Mononuclear cell (primary cell): ENCODE measurements around the gene GJA3. TPM values are rescaled to one million over a fixed set of nuclear protein-coding genes. Genes with fewer than 3 reads are reported as not detected.
"Not testable (repeated sequence)": the region's sequence is repeated elsewhere in the genome, so short reads cannot be mapped to it uniquely, and the experiment has no call there.

Experiments
- H3K27me3 ChIP-seq: 2 replicates; pipeline ENCODE4 v1.6.0; 2011; ENCODE audit warnings: low read length, control low read depth; ENCODE audit not compliant: insufficient read depth
- H3K4me1 ChIP-seq: 2 replicates; pipeline ENCODE4 v1.5.1; 2011; ENCODE audit warnings: mild to moderate bottlenecking, low read length, control low read depth; ENCODE audit not compliant: insufficient read depth
- H3K4me3 ChIP-seq: 2 replicates; pipeline ENCODE4 v1.5.1; 2011; ENCODE audit warnings: mild to moderate bottlenecking, low read length, moderate library complexity
- H3K9me3 ChIP-seq: 2 replicates; pipeline ENCODE4 v1.5.1; 2011; ENCODE audit warnings: low read depth, mild to moderate bottlenecking, control low read depth, low read length
- total RNA-seq: library from RNA; depleted of rRNA; stranded (reverse); fragments of >200 nt; gene quantifications from one replicate; pipeline ENCODE4 v1.2.3, GENCODE V29; 2012

GJA3 gene
- total RNA-seq, 1 donor: under 0.01 TPM

DNA sequence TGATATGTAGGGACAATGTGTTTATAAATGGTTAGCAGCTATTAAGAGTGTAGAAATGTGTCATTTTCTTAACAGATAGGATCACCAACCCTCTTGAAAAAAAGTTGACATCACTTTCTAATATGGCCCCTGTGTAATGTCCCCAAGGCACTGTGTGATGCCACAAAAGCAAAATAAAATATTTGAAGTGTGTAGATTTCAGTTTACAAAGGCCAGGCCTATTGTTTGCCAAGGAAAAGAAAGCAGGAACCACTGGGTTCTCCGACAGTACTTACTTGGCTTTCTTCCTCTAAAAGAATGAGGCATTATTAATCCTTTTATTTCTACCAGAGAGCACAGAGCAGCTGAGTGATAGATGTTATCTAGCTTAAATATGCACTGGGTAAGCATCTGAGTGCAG is 10.5 kb upstream of the GJA3 start:
- Histone ChIP-seq H3K9me3 (no peaks in the 10 kb centered on the region), H3K4me1 (peaks cover 18% of the 10 kb centered on the region), H3K4me3 (no peak overlapping the region), H3K27me3 (peaks cover 33% of the 10 kb centered on the region)

GRCh38 chr13:20170921-20171320 is 10.1 kb upstream of the GJA3 start:
- H3K4me3 ChIP-seq: no peak overlapping the region
- H3K27me3 ChIP-seq: peaks cover 28% of the 10 kb centered on the region
- H3K4me1 ChIP-seq: peaks cover 16% of the 10 kb centered on the region
- H3K9me3 ChIP-seq: no peaks in the 10 kb centered on the region

DNA sequence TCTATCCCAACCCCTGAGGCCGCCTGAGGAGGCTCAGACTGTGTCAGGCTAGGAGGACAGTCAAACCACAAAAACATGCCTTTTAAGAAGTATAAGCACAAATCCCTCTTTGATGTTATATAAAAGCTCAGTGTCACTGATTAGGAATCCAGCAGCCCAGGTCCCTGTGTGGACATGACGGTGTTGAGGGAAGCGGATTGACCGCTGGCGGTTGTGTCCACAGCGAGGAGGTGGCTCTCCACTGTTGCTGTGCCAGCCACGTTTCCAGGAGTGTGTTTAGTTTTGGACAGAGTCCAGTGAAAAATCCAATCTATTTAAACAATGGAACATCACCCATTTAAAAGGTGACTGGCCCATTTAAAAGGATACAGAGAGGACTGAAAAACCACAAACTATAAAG is 7.5 kb upstream of the GJA3 start:
- H3K27me3 ChIP-seq: peaks cover 22% of the 10 kb centered on the region
- no peaks in the 10 kb centered on the region for H3K4me1 ChIP-seq
- H3K9me3 ChIP-seq: no peaks in the 10 kb centered on the region
- no peak overlapping the region for H3K4me3 ChIP-seq

- H3K9me3 ChIP-seq: no peaks in the 10 kb centered on the region
- H3K27me3 ChIP-seq: peaks cover 29% of the 10 kb centered on the region
- H3K4me1 ChIP-seq: peaks cover 13% of the 10 kb centered on the region
- no peak overlapping the region for H3K4me3 ChIP-seq
Observed at GRCh38 chr13:20165417-20166257, 4.8 kb upstream of the GJA3 start.

DNA sequence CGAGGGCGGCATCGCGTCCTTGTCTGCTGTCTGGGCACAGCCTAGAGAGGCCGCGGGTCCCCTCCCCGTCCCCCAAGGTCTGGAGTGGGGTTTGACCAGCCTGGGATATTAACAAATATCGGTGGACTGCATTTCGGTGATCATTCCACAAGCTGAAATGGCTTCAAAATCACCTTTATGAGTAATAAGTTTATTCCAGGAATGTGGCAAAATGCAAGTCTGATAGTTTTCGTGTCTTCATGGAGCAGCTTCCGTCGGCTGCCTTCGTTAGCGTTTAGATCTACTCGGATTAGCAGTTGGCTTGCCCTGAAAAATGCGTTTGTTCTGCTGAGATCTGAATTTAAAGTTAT is 1.1 kb upstream of the GJA3 start:
- peaks cover 22% of the 10 kb centered on the region for H3K4me1 ChIP-seq
- H3K9me3 ChIP-seq: no peaks in the 10 kb centered on the region
- H3K4me3 ChIP-seq: no peak overlapping the region
- H3K27me3 ChIP-seq: peaks cover 58% of the 10 kb centered on the region

DNA sequence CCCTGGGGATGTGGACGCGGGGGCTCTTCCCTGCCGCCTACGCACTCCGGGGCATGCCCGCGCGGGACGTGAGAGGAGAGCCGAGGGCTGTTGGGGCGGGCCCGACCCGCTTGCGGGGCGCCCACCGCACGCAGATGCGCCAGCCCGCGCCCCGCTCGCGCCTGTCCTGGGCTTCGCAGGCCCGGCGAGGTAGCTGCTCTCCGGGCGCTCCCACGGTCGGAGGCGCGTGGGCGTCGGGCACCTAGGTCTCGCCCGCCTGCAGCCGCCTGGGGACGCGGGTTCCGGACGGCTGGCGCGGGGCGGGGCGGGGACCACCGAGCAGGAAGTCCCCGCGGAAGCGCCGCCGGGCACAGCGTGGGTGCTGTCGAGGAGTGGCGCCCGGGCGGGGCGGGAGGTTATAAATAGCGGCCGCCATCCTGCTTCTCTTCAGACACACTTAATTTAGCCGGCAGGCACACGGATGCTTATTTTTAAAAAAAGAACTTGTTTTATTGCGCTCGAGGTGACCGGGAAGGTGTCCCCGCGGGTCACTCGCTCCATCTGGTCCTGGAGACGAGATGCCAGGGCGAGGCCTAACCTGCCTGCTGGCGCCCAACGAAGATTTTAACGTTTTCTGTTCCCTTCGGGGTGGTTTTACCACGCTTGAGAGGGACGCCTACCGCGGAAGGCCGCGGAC is 561 bp upstream of the GJA3 start:
- H3K4me1 ChIP-seq: peaks cover 22% of the 10 kb centered on the region
- peak overlapping the region; percentile 35 for H3K4me3 ChIP-seq
- no peaks in the 10 kb centered on the region for H3K9me3 ChIP-seq
- peaks cover 63% of the 10 kb centered on the region for H3K27me3 ChIP-seq

DNA sequence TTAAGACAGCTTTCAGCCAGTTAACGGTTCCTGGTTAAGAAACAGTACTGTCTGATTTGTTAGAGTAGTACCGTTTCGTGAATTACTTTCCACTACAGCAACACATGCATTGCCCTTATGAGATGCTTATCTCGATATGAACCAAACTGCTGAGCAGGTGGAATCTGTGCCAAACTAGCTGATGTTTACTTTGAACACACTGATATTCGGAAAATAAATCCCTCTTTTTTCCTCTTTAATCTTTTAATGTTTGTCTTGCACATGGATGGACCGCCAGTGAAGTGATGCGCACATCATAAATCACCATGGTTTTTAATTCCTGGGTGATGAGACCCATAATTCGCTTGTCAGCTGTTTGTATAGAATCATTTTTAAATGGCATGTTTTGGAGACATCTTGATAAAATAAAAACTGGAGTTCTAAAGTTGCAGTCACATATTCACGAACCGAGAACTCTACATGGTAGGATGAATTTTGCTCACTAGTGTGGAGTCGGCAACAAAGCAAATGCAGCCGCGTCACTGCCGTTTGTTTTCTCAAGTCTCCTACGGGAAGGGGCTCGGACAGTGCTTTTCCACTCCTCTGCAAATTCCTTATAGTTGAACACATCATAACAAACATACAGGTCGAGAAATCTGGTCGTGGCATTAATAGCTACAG is 1.1 kb downstream of the GJA3 start:
- H3K9me3 ChIP-seq: no peaks in the 10 kb centered on the region
- H3K4me1 ChIP-seq: peaks cover 22% of the 10 kb centered on the region
- peaks cover 72% of the 10 kb centered on the region for H3K27me3 ChIP-seq
- H3K4me3 ChIP-seq: no peak overlapping the region

GRCh38 chr13:20157151-20157796 is 3.6 kb downstream of the GJA3 start:
- H3K4me3 ChIP-seq: no peak overlapping the region
- no peaks in the 10 kb centered on the region for H3K9me3 ChIP-seq
- peaks cover 22% of the 10 kb centered on the region for H3K4me1 ChIP-seq
- peaks cover 68% of the 10 kb centered on the region for H3K27me3 ChIP-seq

DNA sequence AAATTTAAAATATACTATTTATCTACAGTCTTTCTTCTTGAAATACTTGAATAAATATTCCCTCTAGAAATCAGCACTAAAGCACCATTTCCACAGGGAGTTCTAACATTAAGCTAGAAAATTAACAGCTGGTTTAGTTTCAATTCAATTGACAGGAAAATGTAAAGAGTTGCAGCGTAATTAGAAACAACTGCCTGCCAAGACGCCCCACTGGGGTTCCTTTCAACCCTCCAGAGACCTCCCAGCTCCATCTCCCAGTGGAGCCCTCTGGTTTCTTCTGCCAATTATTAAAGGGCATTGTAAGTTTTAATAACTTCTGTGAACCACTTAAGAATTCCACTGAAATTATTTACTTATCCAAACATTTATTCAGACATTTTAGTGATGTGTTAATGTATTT is 4.2 kb downstream of the GJA3 start:
- Histone ChIP-seq H3K4me1 (peaks cover 18% of the 10 kb centered on the region), H3K9me3 (no peaks in the 10 kb centered on the region), H3K27me3 (peaks cover 62% of the 10 kb centered on the region), H3K4me3 (no peak overlapping the region)

GRCh38 chr13:20153290-20153689 is 7.6 kb downstream of the GJA3 start:
- H3K4me3 ChIP-seq, H3K4me1 ChIP-seq, H3K9me3 ChIP-seq: not testable (repeated sequence)
- H3K27me3 ChIP-seq: peaks cover 37% of the 10 kb centered on the region

- H3K4me3 ChIP-seq: no peak overlapping the region
- H3K9me3 ChIP-seq: no peaks in the 10 kb centered on the region
- H3K4me1 ChIP-seq: no peaks in the 10 kb centered on the region
- H3K27me3 ChIP-seq: peaks cover 23% of the 10 kb centered on the region
Observed at GRCh38 chr13:20151612-20152011, 9.2 kb downstream of the GJA3 start.

DNA sequence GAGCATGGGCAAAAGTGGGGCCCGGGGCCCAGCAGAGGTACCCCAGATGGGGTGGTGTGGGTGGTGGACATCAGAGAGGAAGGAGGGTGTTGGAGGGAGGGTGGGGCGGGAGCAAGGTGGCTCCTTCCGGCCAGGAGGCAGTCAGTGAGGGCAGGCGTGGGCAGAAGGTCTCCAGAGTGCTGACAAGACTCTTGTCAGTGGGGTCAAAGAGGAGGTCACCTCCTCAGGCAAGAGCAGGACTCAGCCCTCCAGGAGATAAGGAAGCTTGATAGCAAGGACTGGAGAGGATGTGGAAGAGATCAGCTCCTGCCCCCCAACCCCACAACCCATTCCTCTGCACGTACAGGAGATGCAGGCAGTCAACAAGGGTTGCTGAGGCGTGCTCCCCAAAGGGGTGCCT is 9.8 kb downstream of the GJA3 start:
- Histone ChIP-seq H3K4me1 (no peaks in the 10 kb centered on the region), H3K27me3 (peaks cover 17% of the 10 kb centered on the region), H3K4me3 (no peak overlapping the region), H3K9me3 (no peaks in the 10 kb centered on the region)

DNA sequence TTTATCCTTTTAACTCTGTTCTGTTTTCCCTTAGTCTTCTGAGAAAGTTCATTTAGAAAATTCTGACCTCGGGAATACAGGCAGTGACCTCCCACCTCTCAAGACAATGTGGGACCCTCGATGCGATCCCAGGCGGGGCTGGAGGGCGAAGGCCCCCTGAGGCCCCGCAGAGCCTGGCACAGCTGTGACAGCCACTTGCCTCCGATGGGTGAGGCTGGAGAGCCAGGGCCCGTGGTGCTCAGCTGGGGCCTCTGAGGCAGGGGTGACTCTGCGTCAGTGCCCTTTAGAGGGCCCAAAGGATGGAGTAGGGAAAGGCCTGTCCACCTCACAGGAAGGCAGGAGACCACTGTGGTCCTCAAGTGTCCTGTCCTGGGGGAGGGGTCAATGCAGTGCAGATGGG is 10.3 kb downstream of the GJA3 start:
- peaks cover 12% of the 10 kb centered on the region for H3K27me3 ChIP-seq
- H3K9me3 ChIP-seq: no peaks in the 10 kb centered on the region

DNA sequence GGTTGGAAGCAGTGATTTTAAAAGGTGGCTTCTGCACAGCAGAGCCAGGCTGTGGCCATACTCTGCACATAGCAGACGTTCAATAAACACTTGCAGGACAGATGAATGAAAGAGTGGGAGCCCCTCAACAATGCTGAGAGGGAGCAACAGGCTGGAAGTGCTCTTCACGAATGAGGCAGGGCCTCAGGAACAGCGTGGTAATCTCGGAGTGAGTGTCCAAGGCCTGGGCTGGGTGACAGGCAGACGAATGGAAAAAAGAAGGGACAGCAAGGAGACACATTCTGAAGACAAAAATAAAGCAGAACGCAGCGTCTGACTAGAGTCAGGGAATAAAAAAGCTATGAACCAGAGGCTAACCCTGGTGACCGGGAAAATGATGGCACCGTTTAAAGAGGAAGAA is 11.1 kb downstream of the GJA3 start:
- no peak overlapping the region for H3K4me3 ChIP-seq
- H3K9me3 ChIP-seq: no peaks in the 10 kb centered on the region
- H3K4me1 ChIP-seq: no peaks in the 10 kb centered on the region
- peaks cover 8% of the 10 kb centered on the region for H3K27me3 ChIP-seq

More for the DNA sequence above, 10.3 kb downstream of the GJA3 start:
- Histone ChIP-seq H3K4me1 (no peaks in the 10 kb centered on the region), H3K4me3 (no peak overlapping the region)
